NCI-H526 (cell line): ENCODE results near the gene SGCA.
A peak's percentile ranks its signal among the peaks of the same experiment; 100 is the strongest.

Source experiments
- DNase-seq, 2 experiments: peaks; one replicate each; lab custom pipeline; 2025; lab: John Stamatoyannopoulos, UW

SGCA gene

DNA sequence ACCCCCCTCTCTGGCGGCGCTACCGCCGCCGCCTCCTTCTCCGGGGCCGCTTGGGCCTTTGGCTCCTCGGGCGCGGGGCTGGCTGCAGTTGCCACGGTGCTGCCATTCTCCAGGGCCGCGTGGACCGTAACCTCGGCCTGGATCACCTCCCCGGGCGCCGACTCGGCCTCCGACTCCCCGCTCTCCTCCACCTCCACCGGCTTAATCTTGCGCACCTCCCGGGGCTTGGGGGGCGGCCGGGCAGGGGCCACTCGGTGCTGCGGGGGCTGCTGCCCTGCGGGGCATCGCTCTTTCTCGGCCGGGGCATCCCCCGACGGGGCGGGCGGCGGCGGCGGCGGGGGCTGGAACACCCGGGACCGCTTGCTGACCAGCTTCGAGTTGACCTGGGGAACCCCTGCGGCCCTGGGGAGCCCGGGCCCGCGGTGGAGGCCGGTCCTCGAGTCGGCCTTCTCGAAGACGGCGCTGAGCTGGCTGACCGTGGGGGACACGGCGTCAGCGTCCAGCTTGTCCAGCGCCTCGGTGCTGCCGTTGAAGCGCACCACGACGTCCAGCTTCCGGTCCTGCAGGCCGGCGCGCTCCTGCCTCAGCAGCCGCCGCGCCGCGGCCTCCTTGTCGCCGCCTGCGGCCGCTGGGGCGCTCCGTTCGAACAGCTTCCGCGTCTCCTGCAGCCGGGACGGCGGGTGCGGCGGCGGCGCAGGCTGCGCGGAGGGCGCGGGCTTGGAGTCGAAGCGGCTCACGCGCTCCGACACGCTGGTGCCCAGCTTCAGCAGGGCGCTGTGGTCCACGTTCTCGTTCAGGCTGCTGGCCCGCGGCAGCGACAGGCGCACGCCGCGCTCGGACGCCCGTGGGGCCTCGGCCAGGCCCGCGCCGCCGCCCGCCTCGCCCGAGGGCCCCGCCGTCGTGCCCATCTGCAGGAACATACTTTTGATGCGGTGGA lies 16.1 kb upstream of the SGCA start:
- DNase-seq = peak in 1 of 2 experiments; percentile 84

DNA sequence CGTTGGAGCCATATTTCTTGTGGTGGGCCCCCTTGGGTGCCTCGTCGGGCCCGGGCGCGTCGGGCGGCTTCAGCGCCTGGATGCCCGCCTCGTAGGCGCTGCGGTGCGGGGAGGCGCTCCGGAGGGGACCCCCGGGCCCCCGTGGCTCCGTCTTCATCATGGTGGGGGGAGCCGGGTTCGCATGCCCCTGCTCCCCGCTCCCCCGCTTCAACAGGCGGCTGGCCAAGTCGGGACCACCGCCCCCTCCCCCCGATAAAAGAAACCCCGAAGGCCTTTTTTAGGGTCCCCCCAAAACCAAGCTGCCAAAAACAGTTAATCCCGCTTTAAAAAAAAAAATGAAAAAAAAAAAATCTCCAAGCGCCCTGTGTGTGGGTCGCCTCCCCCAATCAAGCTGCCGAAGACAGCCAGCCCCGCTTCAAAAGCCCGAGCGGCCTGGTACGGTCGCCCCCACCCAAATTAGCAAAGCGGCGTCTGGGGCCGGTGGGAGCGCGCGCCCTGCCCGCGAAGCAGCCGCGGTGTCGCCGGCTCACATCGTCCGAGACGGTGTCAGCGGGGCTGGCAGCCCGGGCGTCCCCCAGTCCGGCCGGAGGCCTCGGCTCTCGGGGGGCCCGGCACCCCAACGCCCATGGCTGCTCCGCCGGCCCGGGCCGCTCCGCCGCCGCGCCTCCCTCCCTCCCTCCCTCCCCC lies 15.3 kb upstream of the SGCA start, which contains the start of gene PPP1R9B:
TSS of gene PPP1R9B (minus strand) at position 324 of the 687 bp plus-strand sequence. CDS start at position 160, 164 bp downstream.
- DNase-seq = no peak

DNA sequence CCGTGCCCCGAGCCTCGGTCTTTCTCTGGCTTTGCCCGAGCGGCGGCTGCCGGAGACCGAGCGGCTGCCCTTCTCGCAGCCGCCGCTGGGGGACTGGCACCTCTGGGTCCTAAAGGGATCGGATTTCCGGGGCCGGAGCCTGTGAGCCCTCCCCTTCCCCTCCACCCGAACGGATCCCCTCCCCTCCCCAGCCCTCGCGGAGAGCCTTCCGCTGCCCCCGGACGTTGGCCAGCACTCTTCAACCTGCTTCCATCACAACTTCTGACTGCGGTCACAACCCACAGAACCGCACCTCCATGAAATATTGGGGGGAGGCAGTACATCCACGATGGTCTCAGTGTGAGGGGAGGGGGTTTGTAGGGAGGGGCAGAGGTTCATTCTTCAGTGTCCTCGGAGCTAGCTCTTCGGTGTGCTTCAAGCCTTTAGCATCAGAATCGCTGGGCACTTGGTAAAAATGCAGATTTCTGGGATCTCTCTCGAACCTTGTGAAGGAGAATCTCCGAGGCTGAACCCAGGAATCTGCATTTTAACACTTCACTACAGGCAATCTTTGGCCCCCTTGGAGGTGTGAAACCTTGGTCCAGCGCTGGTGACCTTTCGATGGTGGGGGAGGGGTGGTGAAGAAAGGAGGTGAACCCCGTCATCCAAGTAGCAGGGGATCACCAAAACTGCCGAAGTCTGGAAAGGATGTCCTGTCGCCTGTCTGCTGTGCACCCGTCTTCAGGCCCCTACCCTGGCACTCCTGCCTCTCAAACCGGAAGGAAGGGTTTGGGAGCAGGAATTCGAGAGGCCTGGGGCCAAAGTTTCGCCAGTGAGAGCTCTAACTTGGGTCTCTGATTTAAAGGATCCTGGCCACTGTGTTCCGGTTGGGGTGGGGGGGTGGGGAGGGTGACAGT lies 14.5 kb upstream of the SGCA start:
- DNase-seq = peak; percentile 81 to 98

DNA sequence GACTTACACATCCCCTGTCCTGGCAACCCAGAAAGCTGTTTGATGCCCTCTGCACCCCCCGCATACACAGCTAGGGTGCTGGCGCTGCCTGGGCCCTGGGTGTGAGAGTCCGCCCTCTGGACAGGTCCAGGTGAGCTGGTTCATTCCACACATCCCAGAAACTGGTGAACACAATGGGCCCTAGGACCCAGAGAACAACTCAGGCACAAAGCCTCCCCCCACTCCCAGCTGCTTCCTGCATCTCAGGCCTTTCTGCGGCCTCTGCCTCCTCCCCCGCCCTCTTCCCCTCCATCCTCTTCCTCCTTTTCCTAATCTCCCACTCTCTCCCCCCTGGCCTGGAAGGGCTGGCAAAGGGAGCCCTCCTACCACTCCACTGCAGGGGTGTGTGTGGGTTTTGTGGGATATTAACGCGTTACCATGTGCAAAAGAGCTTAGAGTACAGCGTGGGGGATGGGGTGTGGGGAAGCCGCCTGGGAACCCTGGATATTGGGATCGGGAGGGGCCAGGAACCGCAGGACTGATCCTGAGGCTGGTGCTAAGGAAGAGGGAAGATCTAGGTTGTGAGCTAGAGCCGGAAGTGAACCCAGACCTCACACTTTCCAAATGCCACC lies 13.8 kb upstream of the SGCA start:
- peak; percentile 88 to 94 for DNase-seq

DNA sequence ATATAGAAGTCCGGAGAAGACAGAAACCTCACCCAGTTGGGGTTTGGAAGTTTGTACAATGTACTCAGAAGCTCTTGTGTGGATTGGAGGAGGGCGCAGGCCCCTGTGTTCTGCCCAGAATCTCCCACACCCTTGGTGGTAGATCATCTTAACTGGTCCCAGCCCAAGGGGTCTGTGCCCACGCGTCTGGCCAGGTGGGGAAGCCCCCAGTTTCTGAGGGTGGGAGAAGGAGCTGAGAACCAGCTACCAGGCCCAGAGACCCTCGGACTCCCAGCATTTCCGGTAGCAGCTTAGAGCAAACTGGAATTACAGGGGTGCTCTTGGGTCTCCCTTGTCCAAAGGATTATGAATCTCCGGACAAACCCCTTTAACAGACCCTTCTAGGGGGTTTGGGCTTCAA lies 13.1 kb upstream of the SGCA start:
- no peak for DNase-seq

DNA sequence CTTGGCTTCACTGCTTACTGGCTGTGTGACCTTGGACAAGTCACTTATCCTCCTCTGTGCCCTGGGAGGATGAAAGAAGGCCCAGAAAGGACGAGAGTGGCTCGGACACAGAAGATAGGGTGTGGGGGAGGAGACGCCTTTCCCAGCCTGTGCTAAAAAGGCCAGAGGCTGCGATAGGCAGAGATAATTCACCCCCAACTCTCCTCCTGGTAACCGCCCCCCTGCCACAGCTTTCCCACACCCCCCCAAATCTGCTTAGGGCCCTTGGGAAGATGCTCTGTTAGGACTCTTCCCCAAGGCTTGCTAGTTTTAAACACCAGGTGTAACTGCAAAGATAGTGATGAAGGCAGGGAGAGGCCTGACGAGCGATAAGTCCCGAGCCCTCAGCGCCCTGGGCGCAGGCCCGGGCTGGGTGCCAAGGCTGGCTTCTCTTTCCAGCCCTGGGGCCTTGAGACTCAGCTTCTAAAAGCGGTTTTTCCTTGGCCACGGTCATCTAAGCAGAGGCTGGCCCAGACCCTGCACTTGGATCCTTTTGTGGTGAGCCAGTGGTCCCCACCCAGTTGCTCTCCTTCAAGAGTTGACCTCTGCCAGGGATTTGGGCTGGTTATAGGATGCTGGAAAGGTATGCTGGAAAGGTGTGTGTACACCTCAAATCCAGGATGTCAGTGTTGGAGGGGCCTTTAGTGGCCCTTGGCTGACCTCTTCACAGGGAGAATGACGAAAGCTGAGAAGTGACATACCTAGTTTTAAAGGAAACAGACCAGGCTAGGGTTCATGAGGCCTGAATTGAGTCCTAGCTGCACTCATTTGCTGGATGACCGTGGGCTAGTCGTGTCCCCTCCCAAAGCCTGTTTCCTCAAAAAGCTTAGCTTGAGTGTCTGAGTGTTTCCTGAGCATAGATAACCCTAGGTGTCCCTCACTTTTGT lies 11.9 kb upstream of the SGCA start:
- DNase-seq = no peak

DNA sequence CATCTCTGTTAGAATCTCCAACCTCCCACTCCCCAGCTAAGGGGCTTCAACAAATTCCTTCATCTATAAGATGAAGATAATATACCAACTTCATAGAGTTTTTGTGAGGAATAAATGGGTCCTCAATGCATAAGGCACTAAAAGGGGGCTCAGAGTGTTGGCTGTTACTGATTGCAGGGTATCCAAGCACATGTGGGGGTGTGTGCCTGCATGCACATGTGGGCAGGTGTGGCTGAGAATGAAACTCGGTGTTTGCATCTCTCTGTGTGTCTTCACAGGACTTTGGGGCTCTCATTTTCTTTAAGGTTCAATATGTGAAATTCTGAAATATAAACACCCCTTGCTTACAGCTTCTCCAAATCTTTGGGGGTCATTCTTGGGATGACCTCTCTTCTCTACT lies 11.2 kb upstream of the SGCA start:
- no peak for DNase-seq

DNA sequence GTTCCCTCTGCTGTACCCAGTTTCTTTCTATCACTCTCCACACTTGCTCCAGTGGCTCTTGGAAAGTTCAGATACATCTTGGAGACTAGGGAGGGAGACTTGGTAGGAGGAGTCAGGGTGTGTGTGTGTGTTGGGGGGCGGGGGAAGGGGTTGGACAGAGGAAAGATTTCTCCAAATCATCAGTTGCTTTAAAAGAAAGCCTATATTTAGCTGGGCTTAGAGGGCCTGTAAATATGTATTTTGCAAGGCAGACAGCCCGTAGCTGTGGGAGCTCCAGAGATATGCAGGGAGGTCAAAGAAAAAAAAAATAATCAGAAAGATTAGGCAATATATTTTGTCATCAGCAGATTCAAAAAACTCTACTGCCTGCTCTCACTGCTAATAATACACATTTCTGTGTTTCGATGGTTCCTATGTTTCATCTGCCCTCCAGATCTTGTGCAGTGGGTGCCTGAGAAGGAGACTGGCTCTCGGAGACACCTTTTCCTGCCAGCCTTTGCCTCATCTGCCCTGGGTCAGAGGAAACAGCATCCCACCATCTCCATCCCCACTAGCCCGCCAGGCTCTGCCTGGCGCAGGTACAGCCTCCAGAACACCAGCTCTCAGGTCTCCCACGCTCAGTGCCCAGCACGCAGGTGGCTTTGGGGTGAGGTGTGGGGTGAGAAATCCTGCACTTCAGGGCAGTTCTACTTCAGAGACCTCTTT lies 10.5 kb upstream of the SGCA start:
- DNase-seq = no peak

DNA sequence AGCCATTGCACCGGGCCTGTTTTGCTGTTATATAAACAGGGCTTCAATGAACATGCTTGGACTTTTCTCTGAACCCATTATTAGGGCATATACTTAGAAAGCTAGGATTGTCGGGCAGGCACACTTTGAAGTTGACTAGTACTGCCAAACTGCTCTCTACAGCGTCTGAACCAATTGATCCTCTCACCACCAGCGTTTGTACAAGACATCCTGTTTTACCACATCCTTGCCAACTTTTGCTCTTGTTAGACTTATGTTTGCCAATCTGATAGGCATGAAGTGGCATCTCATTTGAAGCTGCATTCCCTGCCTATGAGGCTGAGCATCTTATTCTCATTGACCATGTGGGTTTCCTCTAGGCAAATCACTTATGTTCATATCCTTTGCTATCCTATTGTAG lies 7.9 kb upstream of the SGCA start:
- no peak for DNase-seq

DNA sequence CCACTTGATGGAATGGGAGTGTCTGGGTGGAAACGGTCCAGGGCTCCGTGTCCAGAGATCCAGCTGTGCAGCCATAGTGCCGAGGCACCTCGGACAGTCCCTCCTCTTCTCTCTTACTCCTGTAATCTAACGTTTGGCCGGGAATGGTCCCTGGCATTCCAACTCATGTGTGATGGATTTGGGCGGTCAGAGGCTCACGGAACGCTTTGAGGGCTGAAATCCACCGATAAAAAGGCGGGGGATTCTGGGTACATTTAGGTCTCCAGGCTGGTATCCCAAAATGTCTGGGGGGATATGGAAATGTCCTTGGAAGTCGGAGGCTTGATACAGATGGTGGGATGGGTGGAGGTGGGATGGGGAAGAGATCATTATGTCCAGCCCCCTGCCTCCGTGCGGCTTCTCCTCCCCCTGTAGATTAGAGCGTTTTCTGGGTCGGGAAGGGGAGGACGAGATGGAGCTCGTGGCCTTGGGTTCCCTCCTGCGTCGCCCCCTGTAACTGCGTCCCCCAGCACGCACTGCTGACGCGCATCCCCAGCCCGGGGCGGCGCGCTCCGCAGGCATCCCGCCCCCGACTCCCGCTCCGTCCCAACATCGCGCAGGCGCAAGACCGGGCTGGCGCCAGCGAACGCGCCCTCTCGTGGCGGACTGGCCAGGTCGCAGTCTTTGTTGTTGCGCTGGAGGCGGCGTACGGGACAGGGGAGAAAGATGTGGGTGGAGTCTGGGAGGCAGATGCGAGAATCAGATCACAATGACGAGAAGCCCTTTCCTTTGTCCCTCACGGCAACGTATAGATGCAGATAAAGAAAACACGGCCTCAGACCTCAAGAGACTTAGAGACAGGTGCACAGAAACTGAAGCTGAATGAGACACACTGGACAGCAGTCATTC lies 4.5 kb upstream of the SGCA start:
- DNase-seq = peak; percentile 83 to 96

DNA sequence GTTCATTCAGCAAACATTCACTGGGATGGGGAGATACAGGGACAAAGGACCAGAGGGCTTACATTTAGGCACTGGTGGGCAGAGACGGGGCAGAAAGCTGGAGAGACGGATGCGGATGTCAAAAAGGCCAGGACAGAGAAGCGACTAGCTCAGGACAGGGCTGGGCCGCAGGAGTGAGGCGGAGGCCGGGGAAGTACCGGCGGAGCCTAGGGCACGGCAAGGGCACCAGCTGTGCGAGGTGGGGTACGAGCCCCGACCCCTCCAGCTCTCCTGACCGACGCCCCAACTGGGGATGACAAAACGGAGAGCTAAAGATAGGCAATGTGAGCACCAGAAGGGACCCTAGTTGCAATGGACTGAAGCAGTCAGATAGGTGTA lies 3.9 kb upstream of the SGCA start:
- DNase-seq = no peak

DNA sequence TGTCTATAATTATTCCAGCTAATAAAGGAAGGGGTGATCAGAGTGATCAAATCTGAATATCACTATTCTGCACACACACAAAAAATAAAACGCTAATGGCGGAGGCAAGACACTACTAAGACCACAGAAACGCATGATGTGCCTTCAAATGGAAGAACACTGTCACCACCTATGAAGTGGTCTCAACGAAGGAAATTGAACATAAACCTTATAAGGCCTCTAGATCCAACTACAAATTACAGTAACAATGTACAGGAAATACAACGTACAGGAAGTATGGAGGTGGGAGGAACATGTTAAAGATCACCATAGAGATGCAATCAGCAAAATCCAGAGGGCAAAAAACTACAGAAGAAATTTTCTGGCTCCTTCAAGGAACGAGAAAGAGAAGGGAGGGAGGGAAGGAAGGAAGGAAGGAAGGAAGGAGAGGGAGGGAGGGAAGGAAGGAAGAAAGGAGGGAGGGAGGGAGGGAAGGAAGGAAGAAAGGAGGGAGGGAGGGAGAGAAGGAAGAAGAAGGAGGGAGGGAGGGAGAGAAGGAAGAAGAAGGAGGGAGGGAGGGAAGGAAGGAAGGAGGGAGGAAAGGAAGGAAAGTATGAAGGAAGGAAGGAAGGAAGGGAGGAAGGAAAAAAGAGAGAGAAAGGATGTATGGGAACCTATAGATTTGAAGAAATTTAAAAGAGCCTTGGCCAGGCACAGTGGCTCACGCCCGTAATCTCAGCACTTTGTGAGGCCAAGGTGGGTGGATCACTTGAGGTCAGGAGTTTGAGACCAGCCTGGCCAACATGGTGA lies 3.1 kb upstream of the SGCA start:
- no peak for DNase-seq

DNA sequence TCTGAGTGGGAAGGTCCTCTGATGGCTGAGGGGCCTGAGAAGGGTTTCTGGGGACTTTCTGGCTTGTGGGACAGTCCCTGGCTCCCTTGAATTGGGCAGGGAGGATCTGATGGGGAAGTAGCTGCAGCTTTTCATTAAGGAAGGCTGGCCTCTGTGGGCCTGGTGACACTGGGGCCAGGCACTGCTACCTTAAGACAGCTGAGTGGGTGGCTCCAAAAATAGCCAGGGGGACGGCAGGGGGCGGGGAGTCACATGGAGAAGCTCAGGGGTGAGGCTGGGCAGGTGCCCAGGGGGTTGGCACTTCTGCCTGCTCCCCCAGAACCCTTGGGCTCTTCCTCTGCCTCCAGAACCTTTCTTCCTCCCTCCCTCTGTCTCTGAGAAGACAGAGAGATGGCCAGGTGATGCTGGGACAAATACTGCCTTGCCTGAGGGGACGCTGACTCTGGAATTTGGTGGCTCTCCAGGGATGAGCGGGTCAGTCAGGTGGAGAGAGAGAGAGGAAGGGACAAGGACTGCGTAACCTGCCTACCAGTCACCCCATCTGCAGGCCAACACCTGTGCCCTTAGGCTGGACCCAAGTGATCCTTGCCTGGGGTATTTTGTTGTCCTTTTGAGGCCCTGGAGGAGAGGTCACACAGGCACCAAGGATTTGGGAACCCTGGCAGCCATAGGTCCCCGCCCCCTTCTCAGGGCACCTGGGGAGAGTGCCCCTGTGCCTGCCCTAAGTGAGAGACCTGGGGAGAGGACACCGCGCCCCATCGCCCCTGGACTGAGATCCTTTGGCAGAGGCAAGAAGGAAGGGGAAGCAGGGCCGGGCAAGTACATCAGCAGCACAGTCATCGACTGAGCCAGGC lies 1.7 kb upstream of the SGCA start:
- no peak for DNase-seq

DNA sequence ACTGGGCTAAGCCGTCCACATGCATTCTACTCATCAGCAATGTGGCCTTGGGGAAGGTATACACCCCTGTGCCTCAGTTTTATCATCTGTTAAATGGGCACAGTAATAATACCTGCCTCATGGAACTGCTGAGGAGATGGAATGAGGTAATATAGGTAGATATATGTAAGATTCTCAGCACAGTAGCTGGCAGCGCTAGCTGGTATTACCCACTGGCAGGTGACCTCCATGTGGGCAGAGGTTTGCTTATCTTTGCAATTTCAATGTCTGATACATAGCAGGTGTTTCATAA lies 1.2 kb upstream of the SGCA start:
- no peak for DNase-seq

DNA sequence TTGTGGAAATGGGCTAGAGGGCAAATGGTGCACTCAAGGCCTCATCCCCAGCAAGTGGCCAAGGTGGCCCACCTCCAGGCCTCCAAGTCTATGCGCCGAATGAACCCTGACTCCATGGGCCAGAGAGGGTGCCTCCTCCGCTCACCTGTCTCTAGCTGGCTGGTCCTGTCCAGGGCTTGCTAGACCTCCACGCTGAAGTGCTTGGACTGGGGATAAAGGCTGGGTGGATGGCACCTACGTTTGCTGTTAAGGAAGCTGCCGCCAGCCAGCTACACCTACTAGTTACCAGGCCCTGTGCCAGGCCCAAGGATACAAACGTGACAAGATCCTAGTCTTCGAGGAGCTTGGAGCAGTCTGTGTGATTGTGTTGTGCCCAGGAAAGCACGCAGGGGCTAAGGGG lies 739 bp upstream of the SGCA start:
- DNase-seq = no peak

DNA sequence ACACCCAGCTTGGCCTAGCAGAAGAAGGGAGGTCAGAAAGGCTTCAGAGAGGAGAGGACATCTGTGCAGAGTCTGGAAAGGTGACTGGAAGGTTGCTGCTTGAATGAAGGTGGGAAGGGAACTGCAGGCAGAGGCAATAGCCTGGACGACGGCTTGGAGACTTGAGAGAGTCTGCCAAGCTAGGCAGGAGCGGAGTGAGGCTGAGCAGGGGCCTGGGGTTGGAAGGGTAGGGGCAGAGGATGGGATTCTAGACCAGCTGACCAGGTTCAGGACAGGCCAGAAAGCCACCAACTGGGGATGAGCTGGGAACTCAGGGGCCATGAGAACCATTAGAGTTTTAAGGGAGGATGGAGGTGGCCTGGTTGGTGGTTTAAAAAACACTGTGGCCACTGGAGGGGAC lies 339 bp upstream of the SGCA start:
- DNase-seq = no peak

DNA sequence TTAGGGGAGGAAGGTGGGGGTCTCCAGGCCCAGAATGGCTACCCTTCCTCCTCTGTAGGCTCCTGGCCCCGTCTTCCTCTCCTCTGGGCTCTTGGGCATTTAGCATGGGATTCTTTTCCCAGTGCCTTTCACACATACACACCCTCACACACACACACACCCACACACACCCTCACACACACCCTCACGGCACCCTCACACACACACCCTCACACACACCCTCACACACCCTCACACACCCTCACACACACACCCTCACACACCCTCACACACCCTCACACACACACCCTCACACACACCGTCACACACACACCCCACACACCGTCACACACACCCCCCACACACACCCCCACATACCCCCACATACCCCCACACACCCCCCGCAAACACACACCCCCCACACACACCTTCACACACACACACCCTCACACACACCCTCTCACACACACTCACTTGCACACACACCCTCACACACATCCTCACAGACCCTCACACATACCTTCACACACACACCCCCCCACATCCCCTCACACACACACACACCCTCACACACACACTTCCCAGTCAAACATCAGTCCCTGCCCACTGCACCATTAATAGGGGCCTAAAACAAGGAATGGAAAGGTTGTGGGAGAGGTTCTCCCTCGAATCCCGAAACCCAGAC lies 845 bp downstream of the SGCA start:
- DNase-seq = no peak
